SK-N-MC (cell line): Measurements from ENCODE around the gene UBR7.
"Not testable (repeated sequence)": the region's sequence is repeated elsewhere in the genome, so short reads cannot be mapped to it uniquely, and the experiment has no call there.

ENCODE experiments used
- EZH2 ChIP-seq: fragments of 200-600 bp; sonication (generic); IDR thresholded peaks from one replicate; pipeline ENCODE4 v1.6.1; 2017; ENCODE audit warnings: antibody characterized with exemption
- FOXP2 ChIP-seq: optimal IDR thresholded peaks from 2 replicates; pipeline ENCODE3; 2011; ENCODE audit warnings: mild to moderate bottlenecking, moderate library complexity; ENCODE audit not compliant: insufficient read depth; ENCODE audit errors: extremely low read length, control extremely low read depth
- POLR2AphosphoS5 ChIP-seq: IDR thresholded peaks from 2 replicates; pipeline ENCODE4 v1.6.1; 2012; ENCODE audit warnings: mild to moderate bottlenecking, low read depth, low read length, borderline replicate concordance

GRCh38 chr14:93170141-93170540 lies 36.9 kb upstream of the UBR7 start:
- TF ChIP-seq EZH2, POLR2AphosphoS5, FOXP2: not testable (repeated sequence)
